BLaER1 (cell line): ENCODE measurements around the gene SAA4.

Source experiments
- H3K27ac ChIP-seq: shearing (Covaris generic); formaldehyde crosslinking; 2 replicates; pipeline ENCODE4 v1.8.1; 2022
- H3K27me3 ChIP-seq: shearing (Covaris generic); formaldehyde crosslinking; 2 replicates; pipeline ENCODE4 v1.8.1; 2022
- H3K36me3 ChIP-seq: shearing (Covaris generic); formaldehyde crosslinking; 2 replicates; pipeline ENCODE4 v1.8.1; 2022
- H3K4me1 ChIP-seq: shearing (Covaris generic); formaldehyde crosslinking; 2 replicates; pipeline ENCODE4 v1.8.1; 2022
- H3K4me2 ChIP-seq: shearing (Covaris generic); formaldehyde crosslinking; 2 replicates; pipeline ENCODE4 v1.8.1; 2022
- H3K4me3 ChIP-seq: shearing (Covaris generic); formaldehyde crosslinking; 2 replicates; pipeline ENCODE4 v1.8.1; 2022
- H3K9ac ChIP-seq: shearing (Covaris generic); formaldehyde crosslinking; 2 replicates; pipeline ENCODE4 v1.8.1; 2022
- H3K9me3 ChIP-seq: shearing (Covaris generic); formaldehyde crosslinking; 2 replicates; pipeline ENCODE4 v1.8.1; 2022
- H4K20me1 ChIP-seq: shearing (Covaris generic); formaldehyde crosslinking; 2 replicates; pipeline ENCODE4 v1.8.1; 2022
- Cebpa-rat ChIP-seq: shearing (Covaris generic); IDR thresholded peaks from 2 replicates; pipeline ENCODE4 v1.8.1; 2022

The SAA4 gene

GRCh38 chr11:18245396-18245795 lies 8.8 kb upstream of the SAA4 start:
- Histone ChIP-seq H3K27me3 (no peaks in the 10 kb centered on the region), H3K27ac (peak overlapping the region; percentile 41; the same call in 1 of the 2 replicates), H3K9ac (no peak overlapping the region), H3K4me3 (no peak overlapping the region), H3K9me3 (peaks cover 21% of the 10 kb centered on the region), H3K4me2 (peak overlapping the region; percentile 51), H4K20me1 (no peaks in the 10 kb centered on the region), H3K4me1 (peaks cover 29% of the 10 kb centered on the region), H3K36me3 (no peaks in the 10 kb centered on the region)
- TF ChIP-seq Cebpa-rat = no peak

GRCh38 chr11:18243783-18244362 lies 7.3 kb upstream of the SAA4 start:
- H3K9ac ChIP-seq = no peak overlapping the region
- no peaks in the 10 kb centered on the region for H3K27me3 ChIP-seq
- H3K27ac ChIP-seq = no peak overlapping the region; the same call in 1 of the 2 replicates
- H3K4me2 ChIP-seq = peak overlapping the region; percentile 51
- no peaks in the 10 kb centered on the region for H4K20me1 ChIP-seq
- no peak overlapping the region; the same call in 1 of the 2 replicates for H3K4me3 ChIP-seq
- H3K36me3 ChIP-seq = no peaks in the 10 kb centered on the region
- peaks cover 21% of the 10 kb centered on the region for H3K9me3 ChIP-seq
- TF ChIP-seq Cebpa-rat = no peak
- peaks cover 29% of the 10 kb centered on the region for H3K4me1 ChIP-seq

GRCh38 chr11:18239655-18240054 lies 3.1 kb upstream of the SAA4 start:
- H3K27me3 ChIP-seq = no peaks in the 10 kb centered on the region
- peaks cover 21% of the 10 kb centered on the region for H3K9me3 ChIP-seq
- no peak overlapping the region for H3K4me3 ChIP-seq
- no peak overlapping the region for H3K27ac ChIP-seq
- no peaks in the 10 kb centered on the region for H4K20me1 ChIP-seq
- H3K4me1 ChIP-seq = peaks cover 18% of the 10 kb centered on the region
- no peak overlapping the region for H3K9ac ChIP-seq
- TF ChIP-seq Cebpa-rat = no peak
- no peak overlapping the region for H3K4me2 ChIP-seq
- H3K36me3 ChIP-seq = no peaks in the 10 kb centered on the region

GRCh38 chr11:18235394-18236334 lies 938 bp downstream of the SAA4 start:
- Histone ChIP-seq H3K9me3 (0 out of 2 replicates have a peak, but pooled peaks cover under 1% of the 10 kb centered on the region), H3K4me2 (peak overlapping the region; percentile 5; the same call in 1 of the 2 replicates), H4K20me1 (no peaks in the 10 kb centered on the region), H3K4me3 (no peak overlapping the region), H3K36me3 (no peaks in the 10 kb centered on the region), H3K4me1 (peaks cover 7% of the 10 kb centered on the region), H3K27ac (no peak overlapping the region), H3K27me3 (no peaks in the 10 kb centered on the region), H3K9ac (no peak overlapping the region)
- TF ChIP-seq Cebpa-rat = no peak

GRCh38 chr11:18233912-18234311 lies 2.7 kb downstream of the SAA4 start:
- no peaks in the 10 kb centered on the region for H4K20me1 ChIP-seq
- no peaks in the 10 kb centered on the region for H3K9me3 ChIP-seq
- TF ChIP-seq Cebpa-rat = no peak; the same call in 1 of the 2 replicates
- H3K9ac ChIP-seq = no peak overlapping the region
- H3K36me3 ChIP-seq = no peaks in the 10 kb centered on the region
- H3K4me2 ChIP-seq = no peak overlapping the region
- peaks cover 13% of the 10 kb centered on the region for H3K4me1 ChIP-seq
- H3K27ac ChIP-seq = no peak overlapping the region
- H3K27me3 ChIP-seq = no peaks in the 10 kb centered on the region
- no peak overlapping the region for H3K4me3 ChIP-seq

GRCh38 chr11:18230859-18231258 lies 5.7 kb downstream of the SAA4 start:
- H4K20me1 ChIP-seq = no peaks in the 10 kb centered on the region
- H3K36me3 ChIP-seq = no peaks in the 10 kb centered on the region
- H3K4me2 ChIP-seq = no peak overlapping the region
- no peaks in the 10 kb centered on the region for H3K9me3 ChIP-seq
- H3K27me3 ChIP-seq = no peaks in the 10 kb centered on the region
- H3K4me1 ChIP-seq = peaks cover 13% of the 10 kb centered on the region
- H3K4me3 ChIP-seq = no peak overlapping the region
- H3K27ac ChIP-seq = no peak overlapping the region
- H3K9ac ChIP-seq = no peak overlapping the region
- no peak for TF ChIP-seq Cebpa-rat

GRCh38 chr11:18229501-18229900 lies 7.1 kb downstream of the SAA4 start:
- Histone ChIP-seq H4K20me1 (no peaks in the 10 kb centered on the region), H3K9ac (no peak overlapping the region), H3K27ac (no peak overlapping the region), H3K4me1 (peaks cover 6% of the 10 kb centered on the region; the same call in 1 of the 2 replicates), H3K4me3 (no peak overlapping the region), H3K36me3 (no peaks in the 10 kb centered on the region), H3K9me3 (no peaks in the 10 kb centered on the region), H3K27me3 (no peaks in the 10 kb centered on the region), H3K4me2 (peak overlapping the region; percentile 21; the same call in 1 of the 2 replicates)
- TF ChIP-seq Cebpa-rat = no peak

GRCh38 chr11:18225913-18226312 lies 10.7 kb downstream of the SAA4 start:
- peaks cover 6% of the 10 kb centered on the region; the same call in 1 of the 2 replicates for H3K4me1 ChIP-seq

GRCh38 chr11:18223591-18224387 lies 12.8 kb downstream of the SAA4 start:
- no peak overlapping the region for H3K9ac ChIP-seq
- H3K4me2 ChIP-seq = no peak overlapping the region
- H3K9me3 ChIP-seq = peaks cover 17% of the 10 kb centered on the region
- no peaks in the 10 kb centered on the region for H3K27me3 ChIP-seq
- H3K36me3 ChIP-seq = no peaks in the 10 kb centered on the region
- H3K4me1 ChIP-seq = no peaks in the 10 kb centered on the region
- H3K4me3 ChIP-seq = no peak overlapping the region
- no peak for TF ChIP-seq Cebpa-rat
- no peaks in the 10 kb centered on the region for H4K20me1 ChIP-seq
- H3K27ac ChIP-seq = no peak overlapping the region

More at GRCh38 chr11:18225913-18226312, 10.7 kb downstream of the SAA4 start:
- H3K4me2 ChIP-seq = no peak overlapping the region
- no peaks in the 10 kb centered on the region for H4K20me1 ChIP-seq
- H3K36me3 ChIP-seq = no peaks in the 10 kb centered on the region
- H3K4me3 ChIP-seq = no peak overlapping the region
- no peak overlapping the region for H3K9ac ChIP-seq
- peaks cover 9% of the 10 kb centered on the region for H3K9me3 ChIP-seq
- no peak for TF ChIP-seq Cebpa-rat
- H3K27me3 ChIP-seq = no peaks in the 10 kb centered on the region
- H3K27ac ChIP-seq = no peak overlapping the region
